ENCODE data around the gene OCIAD2.
"Not testable (repeated sequence)": the region's sequence is repeated elsewhere in the genome, so short reads cannot be mapped to it uniquely, and the experiment has no call there.

Gene OCIAD2

GRCh38 chr4:48907706-48908477, 1.3 kb upstream of the OCIAD2 start:
- DNase-seq (ENCODE audit: low read depth): no peak

DNA sequence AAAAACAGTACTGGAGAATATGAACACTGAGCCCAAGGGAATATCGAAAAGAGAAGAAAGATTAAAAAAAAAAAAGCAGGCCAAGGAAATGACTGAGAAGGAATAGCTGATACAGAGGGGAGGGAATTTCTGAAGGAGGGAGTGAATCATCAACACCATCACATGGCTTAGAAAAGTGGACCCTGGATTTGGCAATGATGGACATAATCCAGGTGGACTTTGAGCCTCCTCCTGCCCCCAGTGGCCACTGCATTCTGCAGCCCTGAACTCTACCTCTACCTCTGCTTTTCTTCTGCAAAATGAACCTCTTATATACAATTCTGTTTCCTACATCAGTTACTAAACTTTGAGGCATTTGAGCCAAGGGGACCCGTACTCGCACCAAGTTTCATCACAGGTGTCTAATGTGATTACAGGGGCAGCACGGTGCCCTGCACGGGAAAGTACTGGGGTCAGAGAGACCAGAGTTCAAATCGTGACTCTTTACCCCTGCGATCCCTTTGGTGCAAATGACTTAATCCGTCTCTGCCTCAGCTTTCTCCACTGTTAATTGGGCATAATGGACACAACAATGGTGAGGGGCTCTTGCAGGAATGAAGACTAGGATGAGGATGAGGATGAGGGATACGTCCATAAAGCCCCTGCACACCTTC, 1.1 kb downstream of the OCIAD2 start:
- DNase-seq (ENCODE audit: low read depth): no peak

GRCh38 chr4:48904541-48905142, 1.9 kb downstream of the OCIAD2 start:
- no peak for DNase-seq (ENCODE audit: low read depth)

GRCh38 chr4:48904101-48904500, 2.5 kb downstream of the OCIAD2 start:
- DNase-seq (ENCODE audit: low read depth): no peak

GRCh38 chr4:48902266-48902665, 4.3 kb downstream of the OCIAD2 start:
- DNase-seq (ENCODE audit: low read depth): no peak

DNA sequence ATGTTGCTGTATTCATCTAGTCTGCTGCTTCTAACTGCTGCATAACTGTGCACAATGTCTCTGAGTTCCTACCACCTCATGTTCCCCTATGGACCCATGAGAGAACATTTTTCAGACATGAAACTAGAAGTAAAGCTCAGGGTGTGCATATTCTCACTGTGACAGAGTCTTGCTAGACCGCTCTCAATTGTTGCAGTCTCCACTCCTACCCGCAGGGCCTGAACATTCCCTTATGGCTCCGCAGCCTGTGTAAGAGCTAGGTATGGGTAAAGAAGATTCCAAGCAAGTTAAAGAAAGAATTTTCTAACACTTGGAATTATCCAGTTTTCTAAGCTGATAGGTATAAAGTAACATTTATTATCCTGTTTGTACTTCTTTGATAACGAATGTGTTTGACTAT, 5.4 kb downstream of the OCIAD2 start:
- no peak for DNase-seq (ENCODE audit: low read depth)

GRCh38 chr4:48899950-48900349, 6.6 kb downstream of the OCIAD2 start:
- DNase-seq (ENCODE audit: low read depth): no peak

DNA sequence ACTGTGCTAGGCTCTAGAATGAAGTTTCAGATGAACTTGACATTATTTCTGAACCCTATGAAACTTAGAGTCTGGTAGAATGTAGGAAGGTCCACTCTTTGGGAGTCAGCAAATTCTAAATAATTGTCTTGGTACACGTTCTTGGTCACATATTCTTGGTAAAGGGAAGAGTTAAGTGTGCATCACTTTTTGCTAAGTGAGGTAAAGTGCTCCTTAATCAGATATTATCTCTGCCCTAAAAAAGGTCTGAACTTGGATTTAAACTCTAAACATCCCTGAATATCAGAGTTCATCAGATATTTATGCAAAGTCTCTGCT, 7.2 kb downstream of the OCIAD2 start:
- no peak for DNase-seq (ENCODE audit: low read depth)

DNA sequence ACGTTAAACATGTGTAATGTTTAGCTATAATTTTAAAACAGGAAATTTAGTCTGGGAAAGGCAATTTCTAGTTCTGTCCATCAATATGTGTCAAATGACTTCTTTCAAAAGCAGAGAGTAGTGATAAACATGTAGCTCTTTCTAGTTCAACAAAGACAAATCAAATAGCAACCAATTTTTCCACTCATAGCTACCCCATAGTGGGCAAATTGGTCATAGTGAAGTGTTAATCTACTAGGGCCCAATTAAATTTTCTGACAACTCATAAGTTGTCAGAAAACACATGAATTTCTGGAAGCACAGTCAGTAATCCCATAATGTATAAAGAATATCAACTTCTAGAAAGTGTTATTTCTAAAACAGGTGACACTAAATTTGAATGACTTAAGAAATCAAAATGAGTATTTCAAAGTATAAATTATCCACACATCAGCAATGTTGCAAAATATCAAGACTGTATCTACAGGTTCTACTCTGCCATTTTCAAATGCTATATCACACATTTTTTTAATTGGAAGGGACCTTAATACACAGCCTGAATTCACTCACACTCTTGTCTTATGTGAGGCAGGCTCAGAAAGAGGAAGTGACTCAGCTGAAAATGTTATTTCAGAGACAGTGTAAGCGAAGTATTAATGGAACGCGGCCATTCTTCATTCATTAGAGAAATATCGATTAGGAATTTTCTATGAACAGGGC, 7.7 kb downstream of the OCIAD2 start:
- no peak for DNase-seq (ENCODE audit: low read depth)

DNA sequence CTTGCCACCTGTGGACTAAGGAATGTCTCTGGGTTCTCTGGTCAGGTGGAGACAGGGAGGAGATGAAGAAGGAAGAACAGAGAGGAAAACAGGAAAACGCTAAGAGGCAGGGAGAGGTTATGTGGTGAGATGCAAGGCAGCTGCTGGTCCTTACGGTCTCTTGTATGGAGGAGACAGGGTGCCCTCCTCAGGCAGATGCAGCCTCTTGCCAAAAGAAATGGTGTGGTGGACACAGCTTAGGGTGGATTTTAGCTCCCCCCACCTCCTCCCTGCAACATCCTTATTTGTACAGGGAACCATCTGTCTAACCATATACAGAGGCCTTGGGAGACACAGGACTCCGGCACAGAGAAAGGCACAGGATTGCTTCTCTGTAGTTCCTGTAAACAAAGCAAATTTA, 9.7 kb downstream of the OCIAD2 start:
- DNase-seq (ENCODE audit: low read depth): no peak

DNA sequence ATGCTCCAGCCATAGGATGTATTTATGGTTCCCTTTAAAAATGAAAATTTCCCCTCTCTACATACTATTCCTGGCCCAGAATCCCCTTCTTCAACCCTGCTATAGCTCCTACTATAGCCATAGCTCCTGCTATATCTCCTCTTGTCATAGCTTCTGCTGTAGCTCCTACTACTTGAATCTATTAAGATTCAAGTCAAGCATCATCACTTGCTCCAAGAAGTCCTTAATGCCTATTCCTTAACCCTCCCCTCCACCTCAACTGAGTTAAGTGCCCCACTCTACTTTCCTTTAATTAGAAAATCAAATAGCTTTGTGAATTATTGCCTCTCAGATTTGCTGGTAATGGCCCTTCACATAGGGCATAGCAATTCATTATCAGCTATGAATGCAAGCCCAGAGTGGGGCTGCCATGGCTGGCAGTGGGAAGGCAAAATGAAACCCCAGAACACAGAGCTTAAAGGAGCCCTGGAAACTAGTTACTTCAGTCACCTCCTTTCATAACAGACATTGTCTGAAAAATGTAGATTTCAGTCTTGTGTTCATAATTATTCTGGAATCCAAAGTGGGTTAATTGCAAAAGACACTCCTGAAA, 15.4 kb downstream of the OCIAD2 start:
- DNase-seq (ENCODE audit: low read depth): no peak

- DNase-seq (ENCODE audit: low read depth): not testable (repeated sequence)
Measured at GRCh38 chr4:48889750-48890149, 16.8 kb downstream of the OCIAD2 start.

- not testable (repeated sequence) for DNase-seq (ENCODE audit: low read depth)
Measured at GRCh38 chr4:48881646-48882045, 24.9 kb downstream of the OCIAD2 start.

DNA sequence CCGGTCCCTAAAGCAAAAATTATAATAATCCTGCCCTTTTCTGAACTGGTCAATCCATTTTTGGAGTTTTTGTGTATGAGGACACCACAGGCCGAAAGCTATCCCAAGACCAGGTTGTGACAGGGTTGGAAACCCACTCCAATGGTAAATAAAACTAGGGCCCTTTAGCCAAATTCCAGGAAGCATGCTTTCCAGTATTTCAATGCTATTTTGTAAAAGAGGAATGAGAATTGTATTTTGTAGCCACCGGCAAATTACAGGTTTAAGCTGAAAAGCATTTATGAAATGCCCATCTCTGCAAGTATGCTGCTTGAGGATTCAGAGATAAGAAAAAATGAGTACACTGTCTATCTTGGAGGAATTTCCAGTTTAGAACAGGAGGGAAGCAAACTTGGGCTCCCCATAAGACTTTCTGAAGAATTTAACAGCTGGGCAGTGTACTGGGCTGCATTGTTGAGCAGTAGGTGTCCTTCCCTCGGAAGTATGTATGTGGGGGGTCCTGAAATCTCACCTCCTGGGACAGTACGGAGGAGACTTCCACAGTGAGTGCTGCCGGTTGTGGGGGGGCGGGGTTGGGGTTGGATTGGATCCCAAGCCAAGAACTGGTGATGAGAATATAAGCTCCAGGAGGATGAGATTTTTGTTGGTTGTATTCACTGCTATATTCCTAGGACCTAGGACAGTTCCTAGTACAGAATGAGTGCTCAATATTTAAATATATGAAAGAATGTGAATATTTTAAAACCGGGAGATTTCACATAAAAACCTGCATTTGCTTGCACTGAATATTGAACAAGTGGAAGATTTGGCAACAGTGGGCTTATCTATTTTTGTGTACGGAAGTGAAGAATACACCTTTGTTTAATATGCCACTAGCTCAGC, 26.8 kb downstream of the OCIAD2 start:
- DNase-seq (ENCODE audit: low read depth): no peak

GRCh38 chr4:48877827-48878535, 28.6 kb downstream of the OCIAD2 start:
- DNase-seq (ENCODE audit: low read depth): no peak

DNA sequence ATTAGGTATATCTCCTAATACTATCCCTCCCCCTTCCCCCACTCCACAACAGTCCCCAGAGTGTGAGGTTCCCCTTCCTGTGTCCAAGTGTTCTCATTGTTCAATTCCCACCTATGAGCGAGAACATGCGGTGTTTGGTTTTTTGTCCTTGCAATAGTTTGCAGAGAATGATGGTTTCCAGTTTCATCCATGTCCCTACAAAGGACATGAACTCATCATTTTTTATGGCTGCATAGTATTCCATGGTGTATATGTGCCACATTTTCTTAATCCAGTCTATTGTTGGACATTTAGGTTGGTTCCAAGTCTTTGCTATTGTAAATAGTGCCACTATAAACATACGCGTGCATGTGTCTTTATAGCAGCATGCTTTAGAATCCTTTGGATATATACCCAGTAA, 41.9 kb downstream of the OCIAD2 start:
- not testable (repeated sequence) for DNase-seq (ENCODE audit: low read depth)

DNA sequence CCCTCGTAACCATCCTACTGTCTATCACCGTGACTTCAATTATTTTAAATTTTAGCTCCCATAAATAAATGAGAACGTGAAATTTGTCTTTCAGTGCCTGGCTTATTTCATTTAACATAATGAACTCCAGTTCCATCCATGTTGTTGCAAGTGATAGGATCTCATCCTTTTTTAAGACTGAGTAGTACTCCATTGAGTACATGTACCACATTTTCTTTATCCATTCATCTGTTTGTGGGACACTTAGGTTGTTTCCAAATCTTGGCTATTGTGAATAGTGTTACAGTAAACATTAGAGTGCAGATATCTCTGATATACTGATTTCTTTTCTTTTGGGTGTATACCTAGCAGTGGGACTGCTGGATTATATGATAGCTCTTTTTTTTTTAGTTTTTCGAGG, 42.8 kb downstream of the OCIAD2 start:
- DNase-seq (ENCODE audit: low read depth): no peak

DNA sequence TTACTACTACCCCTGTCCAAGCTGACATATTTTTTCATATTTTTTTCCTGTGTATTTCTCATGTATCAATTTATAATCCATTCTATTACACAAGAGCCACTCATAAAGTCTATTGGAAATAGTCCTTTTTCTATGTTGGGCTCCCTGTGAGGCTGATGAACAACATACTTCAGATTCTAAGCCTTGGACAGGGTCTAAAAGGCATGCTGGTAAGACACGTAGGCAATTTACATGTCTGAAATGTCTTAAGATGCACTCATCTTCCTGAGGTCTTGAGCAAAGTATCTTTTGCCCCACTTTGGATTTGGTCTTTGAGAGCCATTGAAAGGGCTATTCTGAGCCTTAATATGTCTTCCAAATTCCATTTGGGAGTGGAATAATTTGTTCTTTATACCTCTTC, 43.9 kb downstream of the OCIAD2 start:
- no peak for DNase-seq (ENCODE audit: low read depth)

DNA sequence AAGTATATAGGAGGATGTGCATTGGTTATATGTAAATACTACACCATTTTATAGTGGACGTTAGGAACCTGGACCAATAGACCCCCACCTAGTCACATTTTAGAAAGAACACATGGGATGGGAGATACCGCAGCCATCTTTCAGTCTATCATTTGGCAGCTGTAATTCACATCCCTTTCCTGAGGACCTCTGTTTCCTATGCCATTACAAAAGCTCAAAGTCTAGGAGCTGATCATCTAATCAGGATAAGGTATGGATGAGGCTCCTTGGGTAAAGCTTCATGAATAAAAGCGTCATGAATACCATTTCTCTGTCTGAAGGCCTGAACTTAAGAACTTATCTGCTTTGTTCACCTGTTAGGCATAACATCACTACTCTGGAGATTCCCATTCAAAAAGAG, 44.5 kb downstream of the OCIAD2 start:
- DNase-seq (ENCODE audit: low read depth): no peak

DNA sequence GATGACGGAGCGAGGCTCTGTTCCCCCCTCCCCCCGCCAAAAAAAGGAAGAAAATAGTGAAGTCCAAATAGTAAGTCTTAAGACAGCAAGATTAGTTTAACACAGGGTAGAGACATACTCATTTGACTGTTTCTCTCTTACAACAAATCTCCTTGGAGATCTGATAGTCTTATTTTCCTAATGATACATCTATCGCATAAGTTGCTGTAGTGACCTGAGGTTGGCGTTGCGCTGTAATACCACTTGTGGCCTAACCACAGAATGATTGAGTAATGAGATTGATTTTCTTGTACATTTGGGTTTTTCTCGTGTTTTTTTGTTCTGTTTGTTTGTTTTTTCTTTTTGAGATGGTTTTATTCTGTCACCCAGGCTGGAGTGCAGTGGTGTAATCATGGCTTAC, 48.4 kb downstream of the OCIAD2 start:
- DNase-seq (ENCODE audit: low read depth): no peak

GRCh38 chr4:48854982-48855381, 51.6 kb downstream of the OCIAD2 start:
- DNase-seq (ENCODE audit: low read depth): no peak
